Fibroblast of skin of scalp (primary cell): Measurements from ENCODE around the gene ASB1.

Source experiments
- DNase-seq: peaks from one replicate; pipeline ENCODE4 v3.0.0-alpha.2; 2013

ASB1 gene

DNA sequence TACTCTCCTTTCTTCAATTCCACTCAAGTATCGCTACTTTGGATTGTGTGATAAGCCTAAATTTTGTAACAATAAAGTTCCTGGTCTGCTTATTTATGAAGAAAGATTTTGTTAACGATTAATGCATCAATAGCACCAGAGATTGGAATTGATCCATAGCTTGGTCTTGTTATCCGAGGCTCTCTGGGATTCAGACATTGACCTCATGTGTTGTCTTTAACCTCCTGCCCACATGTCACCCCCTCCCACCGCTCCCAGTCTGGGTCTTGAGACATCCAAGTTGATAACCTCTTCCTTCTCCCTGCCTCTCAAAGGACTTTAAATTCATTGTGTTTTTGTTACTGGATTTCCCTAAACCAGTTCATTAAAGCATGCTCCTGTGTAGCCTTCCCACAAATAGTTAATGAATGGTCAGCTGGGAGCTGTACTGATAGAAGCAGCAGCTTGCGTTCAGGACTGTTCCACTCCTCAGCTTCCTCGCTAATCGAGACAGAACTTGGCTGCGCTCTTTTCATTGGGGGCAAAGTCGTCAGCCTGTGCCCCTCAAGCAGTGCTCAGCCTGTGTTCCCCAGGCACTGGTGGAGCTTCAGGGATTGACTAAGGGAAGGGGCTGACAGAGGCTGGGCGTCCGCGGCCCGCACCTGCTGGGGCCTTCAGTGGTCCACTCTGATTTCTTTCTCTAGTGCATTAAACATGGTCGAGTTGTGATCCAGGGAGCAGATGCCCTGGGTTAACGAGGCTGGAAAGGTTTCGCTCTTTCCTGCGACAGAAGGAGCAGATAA lies 18.9 kb downstream of the ASB1 start:
- no peak for DNase-seq

- no peak for DNase-seq
Observed at GRCh38 chr2:238446371-238446770, 19.6 kb downstream of the ASB1 start.

DNA sequence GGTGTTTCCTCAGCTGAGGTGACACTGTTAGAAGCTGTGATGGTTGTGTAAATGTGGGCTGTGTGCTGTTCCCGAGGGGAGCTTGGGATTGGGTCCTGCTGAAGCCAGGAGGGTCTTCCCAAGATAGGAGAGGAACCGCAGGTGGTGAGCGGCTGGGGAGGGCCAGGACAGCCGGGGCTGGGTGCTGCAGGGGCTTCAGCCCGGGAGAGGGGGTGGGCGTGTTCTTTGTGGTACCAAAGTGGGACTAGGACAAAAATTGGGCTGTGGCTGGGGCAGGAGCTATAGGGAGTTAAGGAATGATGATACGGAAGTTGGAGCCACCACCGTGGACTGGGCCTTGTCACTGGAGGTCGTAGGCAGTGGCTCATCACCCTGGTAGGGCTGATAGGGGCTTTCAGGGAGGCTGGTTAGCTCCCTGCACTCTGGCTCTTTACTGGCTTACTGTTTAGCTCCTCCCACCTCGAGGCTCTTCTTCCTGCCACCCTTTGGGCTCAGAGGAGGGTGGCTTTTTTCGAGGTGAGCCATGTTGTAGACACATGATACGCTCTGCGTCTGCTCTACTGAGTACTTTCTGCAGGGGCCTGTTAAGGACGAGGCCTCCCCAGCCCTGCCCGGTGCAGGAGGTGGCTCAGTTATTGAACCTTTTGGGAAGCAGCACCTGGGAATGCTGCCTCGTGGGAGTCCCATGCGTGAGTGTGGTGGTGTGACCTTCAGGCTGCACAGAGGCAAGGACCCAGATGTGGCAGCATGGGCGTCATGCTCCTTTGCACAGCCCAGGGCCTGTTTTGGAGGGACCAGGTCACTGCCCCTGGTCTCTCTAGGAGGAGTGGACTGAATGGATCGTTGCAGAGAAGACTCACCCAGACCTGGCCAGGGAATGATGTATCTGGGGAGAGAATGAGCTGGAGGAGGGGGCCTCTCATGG lies 21.6 kb downstream of the ASB1 start:
- DNase-seq: no peak

DNA sequence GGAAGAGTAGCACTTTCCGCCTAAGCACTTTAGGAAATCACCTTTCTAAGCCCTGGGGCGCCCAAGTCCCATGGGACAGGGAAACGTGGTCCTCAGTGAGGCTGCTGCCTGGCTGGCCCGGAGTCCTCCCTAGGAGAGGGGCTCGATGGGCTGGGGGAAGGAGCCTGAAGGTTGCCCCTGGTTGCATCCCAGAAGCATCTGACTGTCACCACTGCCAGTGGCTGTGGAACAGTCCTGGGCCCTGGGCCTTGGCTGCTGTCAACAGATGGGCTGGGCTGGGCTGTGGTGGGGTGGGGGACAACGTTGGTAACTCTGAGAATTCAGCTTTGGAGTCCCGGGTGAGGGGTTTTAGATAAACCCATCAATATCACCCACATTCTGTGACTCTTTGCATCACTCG lies 22.5 kb downstream of the ASB1 start:
- no peak for DNase-seq

DNA sequence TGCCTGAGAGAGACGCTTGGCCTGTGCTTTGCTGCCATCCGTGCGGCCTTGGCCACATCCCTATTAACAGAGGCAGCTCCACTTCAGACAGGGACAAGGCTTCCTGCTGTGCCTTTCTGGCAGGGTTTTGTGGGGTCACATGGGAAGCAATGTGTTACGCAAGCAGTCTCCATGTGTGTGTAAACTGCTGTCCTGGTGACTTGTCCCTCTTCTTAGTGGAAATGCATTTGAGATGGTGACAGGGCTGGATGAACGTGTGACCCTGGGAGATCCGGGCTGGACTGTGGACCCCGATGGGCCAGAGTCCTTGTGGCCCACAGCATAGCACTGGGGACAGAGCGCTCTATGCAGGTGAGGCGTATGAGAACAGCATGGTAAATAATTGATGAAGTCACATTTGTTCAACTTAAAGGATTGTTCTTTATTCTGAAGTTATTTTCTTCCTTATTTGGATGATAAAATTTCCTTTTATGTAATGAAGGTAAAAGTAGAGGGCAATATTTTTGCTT lies 23.2 kb downstream of the ASB1 start:
- peak; percentile 55 for DNase-seq

- DNase-seq: no peak
Observed at GRCh38 chr2:238450440-238450861, 23.7 kb downstream of the ASB1 start.

DNA sequence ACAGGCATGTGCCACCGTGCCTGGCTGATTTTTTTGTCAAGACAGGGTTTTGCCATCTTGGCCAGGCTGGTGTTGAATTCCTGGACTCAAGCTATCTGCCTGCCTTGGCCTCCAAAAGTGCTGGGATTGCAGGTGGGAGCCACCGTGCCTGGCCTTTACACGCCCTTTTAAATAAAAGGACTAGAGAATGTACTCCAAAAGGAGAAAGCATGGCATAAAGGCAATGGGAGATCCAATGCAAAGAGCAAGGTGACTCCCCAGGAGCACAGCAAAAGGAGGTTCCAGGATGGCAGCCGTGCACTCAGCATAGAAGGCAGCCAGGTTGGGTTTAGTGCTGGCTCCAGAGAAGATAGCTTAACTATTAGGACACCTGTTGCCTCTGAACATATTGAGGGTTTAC lies 27.1 kb downstream of the ASB1 start:
- DNase-seq: no peak

DNA sequence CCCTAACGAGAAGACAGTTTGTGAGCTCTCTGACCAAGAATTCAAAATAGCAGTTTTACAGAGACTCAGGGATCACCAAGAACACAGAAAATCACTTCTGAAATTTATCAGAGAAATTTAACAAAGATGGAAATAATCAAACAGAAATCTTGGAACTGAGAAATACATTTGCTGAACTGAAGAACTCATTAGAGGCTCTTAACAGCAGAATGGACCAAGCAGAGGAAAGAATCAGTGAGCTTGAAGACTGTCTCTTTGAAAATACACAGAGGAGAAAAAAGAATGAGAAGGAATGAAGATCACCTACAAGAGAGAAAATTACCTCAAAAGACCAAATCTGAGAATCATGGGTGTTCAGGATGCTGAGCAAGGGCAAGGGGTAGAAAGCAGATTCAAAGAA lies 29.7 kb downstream of the ASB1 start:
- DNase-seq: no peak

- DNase-seq: peak; percentile 40
Observed at GRCh38 chr2:238456970-238457926, 30.5 kb downstream of the ASB1 start.

GRCh38 chr2:238457927-238458324 lies 31.2 kb downstream of the ASB1 start:
- DNase-seq: no peak

GRCh38 chr2:238458651-238459050 lies 31.9 kb downstream of the ASB1 start:
- no peak for DNase-seq

DNA sequence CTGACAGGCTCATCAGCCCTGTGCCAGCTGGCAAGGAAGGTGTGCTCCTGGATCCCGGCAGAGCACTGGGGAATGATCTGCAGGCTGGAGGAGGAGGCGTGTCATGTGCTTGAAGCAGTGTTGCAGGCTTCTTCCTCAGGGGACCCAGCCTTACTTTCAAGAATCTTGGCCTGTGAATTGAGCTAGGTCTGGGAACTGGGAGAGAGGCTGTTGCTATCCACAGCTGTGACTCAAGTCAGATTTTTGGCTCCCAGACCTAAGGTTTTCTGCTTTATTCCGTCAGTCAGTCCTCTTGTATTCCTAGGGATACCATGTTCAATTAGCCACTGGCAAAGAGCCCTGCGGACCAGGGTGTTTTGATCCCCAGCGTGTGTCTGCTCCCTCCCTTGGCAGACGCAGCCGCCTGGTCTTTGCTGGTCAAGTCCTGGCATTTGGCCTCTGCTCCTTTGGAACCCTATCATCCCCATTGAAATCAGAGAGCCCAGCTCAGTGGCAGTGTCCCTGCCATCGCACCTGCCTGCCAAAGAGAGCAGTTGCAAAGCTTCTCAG lies 32.4 kb downstream of the ASB1 start:
- DNase-seq: peak; percentile 46

- DNase-seq: no peak
Observed at GRCh38 chr2:238461051-238461450, 34.3 kb downstream of the ASB1 start.

GRCh38 chr2:238461491-238461890 lies 34.8 kb downstream of the ASB1 start:
- no peak for DNase-seq

DNA sequence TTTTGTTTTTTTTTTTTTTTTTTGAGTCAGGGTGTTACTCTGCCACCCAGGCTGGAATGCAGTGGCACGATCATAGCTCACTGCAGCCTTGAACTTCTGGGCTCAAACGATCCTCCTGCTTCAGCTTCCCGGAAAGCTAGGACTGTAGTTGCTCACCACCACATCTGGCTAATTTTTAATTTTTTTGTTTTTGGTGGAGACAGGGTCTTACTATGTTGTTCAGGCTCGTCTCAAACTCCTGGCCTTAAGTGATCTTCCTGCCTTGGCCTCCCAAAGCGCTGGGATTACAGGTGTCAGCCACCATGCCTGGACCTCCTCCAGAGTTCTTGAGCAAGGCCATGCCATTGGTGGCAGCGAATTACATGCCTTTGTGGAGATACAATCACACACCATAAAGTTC lies 35.2 kb downstream of the ASB1 start:
- DNase-seq: no peak

- peak; percentile 67 for DNase-seq
Observed at GRCh38 chr2:238462782-238463396, 36.2 kb downstream of the ASB1 start.

DNA sequence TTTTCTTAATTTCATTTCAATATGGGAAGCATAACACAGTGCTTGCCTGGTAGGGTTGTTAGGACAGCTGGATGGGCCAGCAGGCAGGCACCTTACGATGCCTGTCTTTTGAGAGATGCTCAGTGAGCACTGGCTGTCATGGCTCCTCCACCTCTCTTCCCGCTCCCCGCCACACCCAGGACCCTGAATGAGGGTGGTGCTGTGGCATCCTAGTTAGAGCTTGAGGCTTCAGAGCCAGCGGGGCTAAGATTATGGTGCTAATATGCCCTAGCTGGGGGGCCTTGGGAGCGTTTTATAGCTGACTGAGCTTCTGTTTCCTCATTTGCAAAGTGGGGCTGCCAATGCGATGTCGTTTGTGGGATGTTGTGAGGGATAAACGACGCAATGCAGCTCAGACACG lies 37.7 kb downstream of the ASB1 start:
- DNase-seq: no peak

GRCh38 chr2:238465487-238466242 lies 38.9 kb downstream of the ASB1 start:
- no peak for DNase-seq

DNA sequence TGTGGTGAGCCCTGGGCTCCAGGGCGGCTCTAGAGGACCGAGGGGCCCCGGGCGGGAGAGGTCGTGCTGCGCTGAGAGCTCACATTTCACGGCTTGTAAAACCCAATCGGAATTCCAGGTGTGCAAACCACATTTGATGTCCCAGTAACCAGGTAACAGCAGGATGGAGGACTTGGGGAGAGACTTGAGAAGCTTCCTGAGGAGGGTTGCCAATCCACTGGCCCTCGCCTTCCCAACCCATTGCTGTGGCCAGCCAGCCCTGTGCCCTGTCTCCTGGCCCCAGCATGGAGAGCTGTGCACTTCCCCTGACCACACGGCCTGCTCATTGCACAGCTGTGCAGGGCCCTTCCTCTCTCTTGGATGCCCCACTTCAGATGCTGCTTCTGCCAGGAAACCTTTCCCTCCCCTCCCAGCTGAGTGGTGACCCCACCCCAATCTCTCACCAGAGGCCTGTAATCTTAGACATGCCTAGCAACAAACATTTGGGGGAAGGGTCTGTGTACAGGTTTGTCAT lies 39.6 kb downstream of the ASB1 start:
- no peak for DNase-seq

DNA sequence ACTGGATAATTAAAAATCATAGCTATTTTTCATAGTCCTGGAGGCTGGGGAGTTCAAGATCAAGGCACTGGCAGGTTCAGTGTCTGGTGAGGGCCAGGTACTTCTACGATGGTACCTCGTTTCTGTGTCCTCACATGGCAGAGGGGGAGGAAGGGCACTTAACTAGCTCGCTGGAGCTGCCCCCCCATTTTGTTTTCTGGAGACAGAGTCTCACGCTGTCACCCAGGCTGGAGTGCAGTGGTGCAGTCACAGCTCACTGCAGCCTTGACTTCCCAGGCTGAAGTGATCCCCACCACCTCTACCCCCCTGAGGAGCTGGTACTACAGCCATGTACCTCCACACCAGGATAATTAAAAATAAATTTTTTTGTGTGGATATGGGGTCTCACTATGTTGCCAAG lies 40.3 kb downstream of the ASB1 start:
- DNase-seq: no peak

DNA sequence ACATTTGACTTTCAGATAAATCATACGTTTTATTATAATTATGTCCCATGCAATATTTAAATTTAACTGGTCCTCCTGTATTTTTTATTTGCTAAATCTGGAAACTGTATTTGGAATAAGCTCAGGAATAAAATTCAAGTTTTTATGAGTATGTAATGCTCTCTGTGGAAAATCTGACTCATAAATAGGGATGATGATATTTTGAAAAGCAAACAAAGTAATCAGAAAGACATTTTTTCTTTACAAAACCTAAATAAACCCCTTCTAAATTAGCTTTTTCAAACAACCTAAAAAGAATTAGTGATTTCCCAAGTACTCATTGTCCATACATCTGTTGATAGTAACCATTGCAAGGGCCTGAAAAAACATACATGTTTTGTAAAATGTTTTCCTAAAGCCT lies 41.1 kb downstream of the ASB1 start:
- DNase-seq: peak; percentile 40
